Epithelial cell of proximal tubule (primary cell): ENCODE results near the gene MRPL40. TPM values are rescaled to one million over a fixed set of nuclear protein-coding genes. Genes with fewer than 3 reads are reported as not detected.
A peak's percentile ranks its signal among the peaks of the same experiment; 100 is the strongest.

Source experiments
- DNase-seq: peaks from one replicate; pipeline ENCODE4 v3.0.0-alpha.2; 2011; ENCODE audit warnings: low read depth
- H3K4me3 ChIP-seq: 2 replicates; pipeline ENCODE4 v1.5.1; 2011; ENCODE audit warnings: low read depth, mild to moderate bottlenecking, low read length
- total RNA-seq: library from RNA; depleted of rRNA; stranded (reverse); fragments of >200 nt; gene quantifications from 2 replicates; pipeline ENCODE4 v1.2.3, GENCODE V29; 2015
- TF ChIP-seq, protein P1 (sequence below): conservative IDR thresholded peaks from 2 replicates; pipeline ENCODE4 v1.5.1; 2012; ENCODE audit warnings: low read depth, mild to moderate bottlenecking, low read length

The MRPL40 gene
- total RNA-seq, 1 donor from 2014 or later = 24.3 TPM

DNA sequence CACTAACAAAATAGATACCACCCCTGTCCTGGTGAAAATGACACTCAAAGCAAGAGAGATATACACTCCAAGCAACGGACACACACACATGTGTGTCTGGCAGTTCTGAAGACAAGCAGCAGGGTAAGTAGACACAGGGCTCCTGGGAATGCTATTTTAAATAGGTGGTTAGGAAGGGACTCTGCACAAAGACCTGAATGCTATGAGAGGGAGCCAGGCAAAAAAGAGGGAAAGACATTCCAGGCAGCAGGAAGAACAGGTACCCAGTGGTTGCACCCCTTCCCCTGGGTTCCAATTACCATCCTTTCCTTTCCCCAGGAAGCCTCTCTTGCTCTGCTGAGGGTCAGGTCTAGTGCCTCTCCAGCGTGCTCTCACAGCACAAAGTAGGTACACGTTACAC is 43.7 kb downstream of the MRPL40 start:
- H3K4me3 ChIP-seq = no peak overlapping the region
- no peak for DNase-seq
- TF ChIP-seq, protein P1, sequence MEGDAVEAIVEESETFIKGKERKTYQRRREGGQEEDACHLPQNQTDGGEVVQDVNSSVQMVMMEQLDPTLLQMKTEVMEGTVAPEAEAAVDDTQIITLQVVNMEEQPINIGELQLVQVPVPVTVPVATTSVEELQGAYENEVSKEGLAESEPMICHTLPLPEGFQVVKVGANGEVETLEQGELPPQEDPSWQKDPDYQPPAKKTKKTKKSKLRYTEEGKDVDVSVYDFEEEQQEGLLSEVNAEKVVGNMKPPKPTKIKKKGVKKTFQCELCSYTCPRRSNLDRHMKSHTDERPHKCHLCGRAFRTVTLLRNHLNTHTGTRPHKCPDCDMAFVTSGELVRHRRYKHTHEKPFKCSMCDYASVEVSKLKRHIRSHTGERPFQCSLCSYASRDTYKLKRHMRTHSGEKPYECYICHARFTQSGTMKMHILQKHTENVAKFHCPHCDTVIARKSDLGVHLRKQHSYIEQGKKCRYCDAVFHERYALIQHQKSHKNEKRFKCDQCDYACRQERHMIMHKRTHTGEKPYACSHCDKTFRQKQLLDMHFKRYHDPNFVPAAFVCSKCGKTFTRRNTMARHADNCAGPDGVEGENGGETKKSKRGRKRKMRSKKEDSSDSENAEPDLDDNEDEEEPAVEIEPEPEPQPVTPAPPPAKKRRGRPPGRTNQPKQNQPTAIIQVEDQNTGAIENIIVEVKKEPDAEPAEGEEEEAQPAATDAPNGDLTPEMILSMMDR = no peak

DNA sequence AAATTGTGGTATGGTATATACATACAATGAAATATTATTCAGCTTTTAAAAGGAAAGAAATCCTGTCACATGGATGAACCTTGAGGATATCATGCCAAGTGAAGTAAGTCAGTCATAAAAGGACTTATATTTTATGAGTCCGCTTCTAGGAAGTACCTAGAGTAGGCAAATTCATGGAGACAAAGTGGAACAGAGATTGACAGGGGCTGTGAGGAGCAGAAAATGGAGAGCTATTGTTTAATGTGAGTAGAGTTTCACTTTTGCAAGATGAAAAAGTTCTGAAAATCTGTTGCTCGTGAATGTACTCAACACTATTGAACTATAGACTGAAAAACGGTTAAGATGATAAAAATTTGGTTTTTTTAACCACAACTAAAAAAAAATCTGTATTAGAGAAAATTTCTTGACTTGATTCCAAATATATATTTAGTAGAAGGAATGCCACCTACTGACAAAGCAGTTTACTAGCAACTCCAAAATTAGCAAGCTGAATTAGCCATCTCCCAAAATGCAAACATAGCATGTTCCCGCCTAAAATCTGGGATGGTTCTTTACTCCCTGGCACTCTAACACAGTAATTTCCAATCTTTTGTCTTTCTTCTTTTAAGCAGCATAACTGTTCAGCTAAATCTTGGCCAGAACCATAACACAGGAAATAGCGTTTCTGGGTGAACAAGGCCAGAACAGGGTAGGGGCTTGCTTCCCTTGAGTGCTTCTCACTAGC is 45.1 kb downstream of the MRPL40 start:
- H3K4me3 ChIP-seq = peak overlapping the region; percentile 92
- DNase-seq = no peak
- TF ChIP-seq, protein P1 = peak; percentile 20

DNA sequence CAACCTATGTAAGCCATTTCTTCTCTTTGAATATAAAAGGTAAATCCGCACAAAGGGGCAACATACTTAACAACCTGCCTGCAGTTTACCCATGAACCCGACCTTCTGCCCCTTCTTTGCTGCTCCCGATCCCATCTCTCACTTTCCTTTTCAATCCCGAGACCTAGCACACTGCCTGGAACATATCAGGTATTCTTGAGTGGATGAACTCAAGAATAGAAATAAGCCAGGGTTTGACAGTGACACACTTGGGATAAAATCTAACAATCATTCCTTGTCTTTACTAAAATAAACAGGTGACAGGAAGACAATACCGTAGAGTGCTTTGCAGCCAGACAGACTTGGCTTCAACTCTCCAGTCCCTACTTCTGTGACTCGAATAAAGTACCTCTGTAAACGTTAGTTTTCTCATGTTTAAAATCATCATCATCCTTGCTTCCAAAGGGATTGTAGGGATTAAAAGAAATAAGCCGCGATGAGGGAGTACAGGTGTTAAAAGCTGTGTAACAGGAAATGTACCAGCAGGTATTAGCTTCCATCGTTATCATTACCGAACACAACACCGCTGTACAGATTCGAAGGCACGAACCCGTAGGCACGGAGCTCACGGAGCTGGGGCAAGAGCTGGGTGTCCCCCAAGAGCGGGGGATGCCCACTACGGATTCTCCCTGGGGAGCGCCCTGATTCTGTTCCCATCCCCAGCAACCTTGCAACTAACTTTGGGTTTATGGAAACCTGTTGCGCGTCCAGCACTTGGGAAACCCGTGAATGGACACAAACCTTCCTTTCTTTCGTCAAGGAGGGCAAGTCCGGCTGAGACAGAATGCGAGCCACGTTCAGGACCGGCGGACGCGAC is 45.9 kb downstream of the MRPL40 start:
- peak overlapping the region; percentile 92 for H3K4me3 ChIP-seq
- TF ChIP-seq, protein P1 = no peak

DNA sequence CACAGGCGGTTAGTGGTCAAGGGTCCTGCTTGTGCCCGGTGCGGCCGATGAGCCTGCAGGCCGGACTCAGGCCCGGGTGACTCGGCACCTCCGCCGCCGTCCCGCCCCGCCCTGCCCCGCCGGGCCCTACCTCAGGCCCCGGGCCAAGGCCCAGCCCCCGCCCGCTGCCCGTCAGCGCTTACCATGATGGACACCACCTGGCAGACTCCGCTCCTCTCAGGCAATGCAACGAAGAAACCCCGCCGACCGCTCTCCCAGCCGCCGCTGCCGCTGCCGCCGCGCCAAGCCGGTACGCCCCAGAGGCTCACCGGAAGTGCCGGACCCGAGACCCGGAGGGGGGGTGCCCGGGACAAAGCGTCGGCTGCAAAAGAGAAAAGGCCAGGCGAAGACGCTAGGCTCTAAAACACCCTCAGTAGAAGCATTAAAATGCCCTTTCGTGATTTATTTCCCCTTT is 46.6 kb downstream of the MRPL40 start, which contains the start of gene UFD1:
UFD1 (minus strand) TSS at position 293 of the 454 bp plus-strand sequence; CDS start at position 185, 108 bp downstream.
- TF ChIP-seq, protein P1 = no peak
- no peak for DNase-seq

More for the DNA sequence above, 45.9 kb downstream of the MRPL40 start:
- no peak for DNase-seq

DNA sequence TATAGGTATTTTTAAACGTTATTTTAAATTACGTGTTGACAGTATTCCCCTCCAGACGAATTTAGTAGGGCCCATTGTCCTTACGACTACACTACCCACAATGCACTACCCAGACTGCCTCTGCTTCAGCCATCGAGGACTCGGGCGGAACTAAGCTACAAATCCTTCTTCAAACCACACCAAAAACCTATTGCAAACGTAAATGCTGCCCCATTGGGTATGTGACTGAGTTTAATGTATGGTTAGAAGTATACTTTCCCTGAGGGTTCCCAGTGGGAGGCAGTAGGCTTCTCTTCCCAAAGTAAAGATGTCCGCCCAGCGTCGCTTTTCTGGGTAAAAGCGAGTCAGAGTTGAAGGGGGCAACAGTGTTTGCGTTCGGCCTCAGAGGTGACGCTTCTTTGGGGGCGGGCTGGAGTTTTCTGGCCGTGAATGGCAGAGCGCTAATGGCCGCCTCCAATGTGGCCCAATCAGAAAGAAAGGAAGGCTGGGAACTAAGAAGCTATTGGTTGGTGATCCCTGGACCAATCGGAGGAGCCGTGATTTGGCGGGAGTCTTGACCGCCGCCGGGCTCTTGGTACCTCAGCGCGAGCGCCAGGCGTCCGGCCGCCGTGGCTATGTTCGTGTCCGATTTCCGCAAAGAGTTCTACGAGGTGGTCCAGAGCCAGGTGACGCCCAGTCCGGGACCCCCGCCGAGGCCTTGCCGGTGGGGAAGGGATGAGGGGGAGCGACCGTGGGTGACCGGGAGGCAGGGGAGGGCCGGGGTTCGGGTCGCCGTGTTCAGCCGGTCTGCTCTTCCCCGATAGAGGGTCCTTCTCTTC is 47.2 kb downstream of the MRPL40 start, which contains the start of gene CDC45:
CDC45 (plus strand) TSS at position 566 of the 818 bp plus-strand sequence; CDS start at position 615, 49 bp downstream.
- peak; percentile 91 for DNase-seq
- TF ChIP-seq, protein P1 = no peak

More for the DNA sequence above, 46.6 kb downstream of the MRPL40 start, which contains the start of gene UFD1:
- H3K4me3 ChIP-seq = peak within 1 kb of the TSS; percentile 92

DNA sequence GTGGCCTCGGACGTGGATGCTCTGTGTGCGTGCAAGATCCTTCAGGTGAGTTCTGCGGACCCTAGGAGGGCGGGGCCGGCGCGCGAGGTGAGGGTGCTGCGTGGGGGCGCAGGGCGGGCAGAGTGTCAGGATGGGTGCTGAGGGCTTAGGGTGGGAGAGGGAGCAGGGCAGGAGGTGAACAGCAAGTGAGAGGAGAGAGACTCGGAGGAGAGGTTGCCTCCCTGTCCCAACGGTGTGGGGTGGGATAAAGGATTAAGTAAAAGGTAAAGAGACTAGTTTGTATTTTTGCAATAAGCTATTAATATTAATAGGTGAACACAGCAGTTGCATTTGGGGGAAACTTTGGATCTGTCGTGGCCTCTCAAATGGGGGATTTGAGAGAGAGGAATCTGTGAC is 47.8 kb downstream of the MRPL40 start:
- TF ChIP-seq, protein P1 = no peak
- DNase-seq = no peak
- H3K4me3 ChIP-seq = peak overlapping the region; percentile 92

More for the DNA sequence above, 47.2 kb downstream of the MRPL40 start, which contains the start of gene CDC45:
- H3K4me3 ChIP-seq = peak within 1 kb of the TSS; percentile 92
